Prostate gland (tissue), 2 donors: ENCODE data around the gene SMPD3.

Experiments
- CTCF ChIP-seq, 4 experiments: fragments of 200-600 bp in 2 of 4; fragments of 450-650 bp in 2 of 4; sonication (generic) in 2 of 4; IDR thresholded peaks; 1 replicate in 3 of 4; 2 replicates in 1 of 4; pipeline ENCODE4 v1.5.1; 2016 to 2019; ENCODE audit warnings: antibody characterized with exemption in 4 of 4, mild to moderate bottlenecking in 2 of 4, moderate library complexity in 2 of 4
- POLR2A ChIP-seq: fragments of 450-650 bp; IDR thresholded peaks from one replicate; pipeline ENCODE4 v1.6.1; 2016; ENCODE audit warnings: antibody characterized with exemption, mild to moderate bottlenecking

GRCh38 chr16:68372806-68373205, 75.5 kb downstream of the SMPD3 start:
- TF ChIP-seq POLR2A (no peak), CTCF (IDR thresholded peaks at IDR 0.05) (no peak)
